GM19043 (cell line): ENCODE data around the gene PTPRK.
"Not testable (repeated sequence)": the region's sequence is repeated elsewhere in the genome, so short reads cannot be mapped to it uniquely, and the experiment has no call there.

ENCODE experiments used
- ATAC-seq: cut with Tn5 transposase; IDR thresholded peaks from one replicate; pipeline ENCODE4 v1.9.1; 2021; ENCODE audit warnings: low read depth; ENCODE audit not compliant: unreplicated experiment

The PTPRK gene

GRCh38 chr6:127990074-127990473 lies 530.3 kb downstream of the PTPRK start:
- ATAC-seq: no peak

- no peak for ATAC-seq
Observed at GRCh38 chr6:127980996-127981395, 539.4 kb downstream of the PTPRK start.

GRCh38 chr6:127978185-127978584 lies 542.2 kb downstream of the PTPRK start:
- ATAC-seq: not testable (repeated sequence)

GRCh38 chr6:127976796-127977195 lies 543.6 kb downstream of the PTPRK start:
- ATAC-seq: no peak

DNA sequence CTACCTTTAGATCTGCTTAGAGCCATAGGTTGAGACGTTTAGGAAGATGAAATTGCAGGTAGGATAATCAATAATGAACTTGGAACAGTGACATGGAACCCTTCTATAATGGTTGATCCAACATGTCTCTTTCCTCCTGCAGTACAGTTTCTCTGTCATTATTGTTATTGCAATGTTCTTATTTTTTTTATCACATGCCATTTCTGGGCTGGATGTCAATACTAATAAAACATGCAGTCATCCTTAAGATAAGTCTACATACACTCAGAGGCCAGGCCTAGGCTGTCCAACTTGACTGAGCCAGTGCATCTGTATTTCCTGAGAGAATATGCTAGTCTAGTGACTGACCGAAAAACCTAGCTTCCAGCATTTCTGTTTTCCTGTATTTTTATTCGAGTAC lies 544.3 kb downstream of the PTPRK start:
- ATAC-seq: no peak

- ATAC-seq: no peak
Observed at GRCh38 chr6:127972815-127973214, 547.6 kb downstream of the PTPRK start.

- ATAC-seq: no peak
Observed at GRCh38 chr6:127971945-127972391, 548.4 kb downstream of the PTPRK start.

DNA sequence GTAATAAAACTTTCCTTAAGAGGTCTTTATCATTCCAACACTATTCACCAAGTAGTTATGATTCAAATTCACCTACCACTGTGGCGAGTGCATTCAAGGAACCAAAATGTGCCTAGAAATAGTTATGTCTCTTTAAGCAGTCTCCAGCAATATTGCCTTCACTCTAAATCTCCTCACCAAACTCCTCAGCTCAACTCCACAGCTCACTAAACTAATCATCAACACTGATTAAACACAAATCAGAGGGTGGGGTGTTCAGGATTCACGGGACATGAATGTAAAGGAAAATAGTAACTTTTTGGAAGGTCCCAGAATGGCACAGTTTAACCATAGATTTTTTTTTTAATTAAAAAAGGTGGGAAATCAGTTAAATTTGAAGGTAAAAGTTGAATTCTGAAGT lies 549.0 kb downstream of the PTPRK start:
- no peak for ATAC-seq

GRCh38 chr6:127969701-127970100 lies 550.7 kb downstream of the PTPRK start:
- ATAC-seq: no peak

- no peak for ATAC-seq
Observed at GRCh38 chr6:127968394-127968793, 552.0 kb downstream of the PTPRK start.

DNA sequence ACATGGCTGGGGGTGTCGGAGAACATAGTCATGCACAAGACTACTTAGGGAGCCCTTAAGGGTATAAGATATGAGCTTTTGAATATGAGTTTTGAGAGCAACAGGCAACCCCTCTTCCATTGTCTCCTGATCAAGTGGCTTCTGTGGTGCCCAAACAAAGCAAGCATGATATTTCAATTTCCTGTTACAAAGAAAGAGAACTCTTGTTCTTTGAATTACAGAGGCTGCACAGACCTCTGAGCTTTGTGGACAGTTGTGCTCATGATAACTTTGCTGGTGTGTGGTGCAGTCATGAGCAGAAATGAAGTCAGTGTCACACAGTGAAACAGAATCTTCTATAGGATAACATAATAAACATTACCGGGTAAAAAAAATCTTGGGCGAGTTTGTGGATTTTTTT lies 552.7 kb downstream of the PTPRK start:
- ATAC-seq: no peak

DNA sequence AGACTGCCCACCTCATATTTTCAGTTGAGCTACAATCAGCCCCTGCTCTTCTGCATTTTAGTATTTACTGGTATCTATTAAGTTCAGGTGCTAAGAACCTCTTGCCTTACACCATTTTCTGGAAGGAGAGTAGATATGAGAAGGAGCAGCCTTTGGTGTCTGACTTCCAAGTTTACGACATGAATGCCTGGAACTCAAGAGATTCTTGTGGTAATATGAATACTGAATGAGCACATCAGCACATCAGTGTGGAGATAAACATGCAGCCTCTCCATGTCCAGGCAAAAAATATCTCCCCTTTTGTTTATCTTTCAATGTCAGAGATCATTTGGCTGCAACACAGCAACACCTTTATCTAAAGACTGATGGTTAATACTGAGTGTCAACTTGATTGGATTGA lies 553.8 kb downstream of the PTPRK start:
- ATAC-seq: no peak

DNA sequence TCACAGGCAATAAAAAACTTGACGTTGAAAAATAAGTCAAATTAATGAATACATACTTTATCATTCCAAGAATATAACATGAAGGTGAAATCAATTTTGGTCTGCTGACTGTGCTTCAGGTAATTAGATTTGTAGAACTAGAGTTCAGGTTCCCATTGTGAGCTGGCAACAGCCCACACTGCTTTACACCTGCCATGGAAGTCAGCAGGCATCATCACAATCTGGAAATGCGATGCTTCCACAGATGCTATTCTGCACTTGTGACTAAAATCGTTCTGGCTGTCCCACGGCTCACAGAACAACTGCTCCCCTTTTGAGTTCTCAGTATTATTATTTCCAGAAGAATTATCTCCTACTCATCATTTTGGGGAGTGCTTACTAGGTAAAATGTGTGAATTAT lies 556.9 kb downstream of the PTPRK start:
- no peak for ATAC-seq

GRCh38 chr6:127959869-127960268 lies 560.5 kb downstream of the PTPRK start:
- ATAC-seq: no peak

DNA sequence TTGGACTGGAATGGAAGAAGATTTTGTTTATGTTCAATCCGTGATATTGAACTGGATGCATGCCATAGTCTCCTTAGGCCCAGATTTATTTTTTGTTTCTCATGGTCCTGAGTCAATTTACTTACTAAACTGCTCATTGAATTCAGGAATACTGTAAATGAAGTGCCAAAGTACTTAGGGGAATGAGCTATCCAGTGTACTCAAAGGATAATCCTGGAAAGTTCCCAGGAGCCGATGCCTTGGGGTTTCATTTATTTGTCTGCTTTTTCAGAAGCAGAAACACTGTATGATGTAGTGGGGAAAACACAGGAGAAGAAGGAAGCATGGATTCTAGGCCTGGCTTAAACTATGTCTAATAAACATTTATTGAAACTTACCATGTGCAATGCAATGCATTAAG lies 563.4 kb downstream of the PTPRK start:
- no peak for ATAC-seq

GRCh38 chr6:127956260-127956888 lies 564.0 kb downstream of the PTPRK start:
- no peak for ATAC-seq

GRCh38 chr6:127954082-127954481 lies 566.3 kb downstream of the PTPRK start:
- ATAC-seq: no peak

DNA sequence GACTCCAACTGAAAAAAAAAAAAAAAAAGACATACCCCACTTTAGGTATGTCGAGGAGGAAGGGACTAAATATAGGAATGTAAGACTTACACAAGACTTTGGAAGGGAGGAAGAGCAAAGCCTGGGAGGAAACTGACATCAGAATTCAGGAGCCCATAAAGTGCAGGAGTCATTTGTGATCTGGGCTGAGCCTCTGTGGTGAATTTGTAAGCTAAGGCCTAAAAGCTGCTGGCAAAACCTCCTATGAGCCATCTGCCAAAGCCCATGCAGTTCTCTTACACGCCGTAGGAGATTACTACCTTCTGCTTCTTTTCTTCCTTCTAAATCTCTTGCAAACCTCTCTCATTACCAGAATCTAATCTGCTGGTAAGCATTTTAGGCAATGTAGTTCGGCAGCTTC lies 567.6 kb downstream of the PTPRK start:
- no peak for ATAC-seq

- ATAC-seq: no peak
Observed at GRCh38 chr6:127952176-127952575, 568.2 kb downstream of the PTPRK start.

DNA sequence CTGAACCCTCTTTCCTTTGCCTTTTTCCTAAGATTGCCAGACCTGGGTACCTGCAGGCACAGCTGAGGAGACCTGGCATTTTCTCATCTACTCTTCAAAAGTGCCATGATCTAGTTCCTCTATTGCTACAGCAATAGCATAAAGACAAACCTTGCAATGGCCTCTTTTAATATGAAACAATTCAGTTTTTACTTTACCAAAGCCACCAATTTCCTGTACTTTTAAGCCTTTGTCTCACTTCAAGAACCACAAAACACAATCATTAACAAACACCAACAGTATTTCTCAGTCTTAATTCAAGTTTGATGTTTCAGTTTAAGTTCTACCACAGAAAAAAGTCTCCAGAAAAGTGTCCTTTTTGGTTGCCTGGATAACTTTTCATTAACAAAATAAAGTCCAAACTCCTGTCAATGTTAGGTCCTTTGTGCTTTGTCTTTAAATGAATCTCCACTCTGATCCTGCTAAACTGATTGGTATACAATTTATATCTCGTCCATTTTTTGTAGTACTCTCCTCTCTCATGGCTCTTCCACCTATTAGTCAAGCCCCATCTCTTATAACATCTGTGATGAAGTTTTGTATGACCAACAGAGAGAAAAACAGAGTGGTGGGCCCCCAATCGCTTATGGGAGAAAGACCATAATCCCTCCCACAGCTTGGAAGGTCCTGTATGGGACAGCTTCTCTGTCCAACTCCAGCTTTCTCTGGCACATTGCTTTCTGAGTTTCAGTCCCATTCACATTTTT lies 569.1 kb downstream of the PTPRK start:
- ATAC-seq: peak; percentile 84

DNA sequence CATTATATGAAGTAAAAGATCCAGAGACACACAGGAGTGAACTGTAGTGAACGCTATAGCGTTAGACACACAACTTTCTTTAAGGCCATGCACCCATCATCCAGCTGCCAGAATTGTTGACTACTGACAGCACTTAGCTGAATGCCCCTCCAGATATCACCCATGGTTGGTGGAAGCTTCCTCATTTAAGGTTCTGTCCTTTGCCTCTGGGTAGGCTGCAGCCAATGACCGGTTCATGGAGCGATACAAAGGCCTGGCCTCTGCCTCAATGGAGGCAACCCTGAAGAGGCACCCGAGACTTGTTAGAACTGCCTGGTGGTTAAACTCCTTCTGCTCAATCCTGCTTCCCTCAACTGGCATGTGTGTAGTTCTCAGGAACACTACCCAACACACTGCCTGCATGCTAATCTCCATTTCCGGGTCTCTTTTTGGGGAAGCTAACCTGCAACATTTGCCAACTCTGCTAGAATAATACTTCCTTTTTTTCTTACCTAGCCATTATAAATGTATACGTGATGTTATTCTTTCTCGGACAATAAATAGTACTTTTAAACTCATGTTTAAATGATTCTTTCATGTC lies 569.7 kb downstream of the PTPRK start:
- peak; percentile 27 for ATAC-seq

- no peak for ATAC-seq
Observed at GRCh38 chr6:127949251-127949650, 571.1 kb downstream of the PTPRK start.
